ENCODE data around the gene TBXT. TPM values are rescaled to one million over a fixed set of nuclear protein-coding genes. Genes with fewer than 3 reads are reported as not detected.

The TBXT gene
- total RNA-seq, 3 donors from 2014 or later, result not detected

- Histone ChIP-seq H3K4me3 (no peak overlapping the region), H3K9me3 (no peaks in the 10 kb centered on the region), H3K36me3 (ENCODE audit: low read depth) (no peaks in the 10 kb centered on the region), H3K4me1 (ENCODE audit: low read depth) (no peaks in the 10 kb centered on the region)
- TF ChIP-seq, protein P1, sequence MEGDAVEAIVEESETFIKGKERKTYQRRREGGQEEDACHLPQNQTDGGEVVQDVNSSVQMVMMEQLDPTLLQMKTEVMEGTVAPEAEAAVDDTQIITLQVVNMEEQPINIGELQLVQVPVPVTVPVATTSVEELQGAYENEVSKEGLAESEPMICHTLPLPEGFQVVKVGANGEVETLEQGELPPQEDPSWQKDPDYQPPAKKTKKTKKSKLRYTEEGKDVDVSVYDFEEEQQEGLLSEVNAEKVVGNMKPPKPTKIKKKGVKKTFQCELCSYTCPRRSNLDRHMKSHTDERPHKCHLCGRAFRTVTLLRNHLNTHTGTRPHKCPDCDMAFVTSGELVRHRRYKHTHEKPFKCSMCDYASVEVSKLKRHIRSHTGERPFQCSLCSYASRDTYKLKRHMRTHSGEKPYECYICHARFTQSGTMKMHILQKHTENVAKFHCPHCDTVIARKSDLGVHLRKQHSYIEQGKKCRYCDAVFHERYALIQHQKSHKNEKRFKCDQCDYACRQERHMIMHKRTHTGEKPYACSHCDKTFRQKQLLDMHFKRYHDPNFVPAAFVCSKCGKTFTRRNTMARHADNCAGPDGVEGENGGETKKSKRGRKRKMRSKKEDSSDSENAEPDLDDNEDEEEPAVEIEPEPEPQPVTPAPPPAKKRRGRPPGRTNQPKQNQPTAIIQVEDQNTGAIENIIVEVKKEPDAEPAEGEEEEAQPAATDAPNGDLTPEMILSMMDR (IDR thresholded peaks at IDR 0.05), result no peak
- no peak for ATAC-seq
- intact Hi-C loops (cut with DNase I, micrococcal nuclease), result no loop called here
- DNase-seq, result no peak
Observed at GRCh38 chr6:166195860-166196238, 28.2 kb upstream of the TBXT start.

- no peaks in the 10 kb centered on the region for H3K9me3 ChIP-seq
- no peaks in the 10 kb centered on the region for H3K36me3 ChIP-seq (ENCODE audit: low read depth)
- no peak for DNase-seq
- ATAC-seq, result peak; percentile 54
- H3K4me1 ChIP-seq (ENCODE audit: low read depth), result no peaks in the 10 kb centered on the region
- intact Hi-C loops (cut with DNase I, micrococcal nuclease), result no loop called here
- TF ChIP-seq, protein P1 (IDR thresholded peaks at IDR 0.05), result no peak
- H3K4me3 ChIP-seq, result no peak overlapping the region
Observed at GRCh38 chr6:166194914-166195859, 27.5 kb upstream of the TBXT start.

DNA sequence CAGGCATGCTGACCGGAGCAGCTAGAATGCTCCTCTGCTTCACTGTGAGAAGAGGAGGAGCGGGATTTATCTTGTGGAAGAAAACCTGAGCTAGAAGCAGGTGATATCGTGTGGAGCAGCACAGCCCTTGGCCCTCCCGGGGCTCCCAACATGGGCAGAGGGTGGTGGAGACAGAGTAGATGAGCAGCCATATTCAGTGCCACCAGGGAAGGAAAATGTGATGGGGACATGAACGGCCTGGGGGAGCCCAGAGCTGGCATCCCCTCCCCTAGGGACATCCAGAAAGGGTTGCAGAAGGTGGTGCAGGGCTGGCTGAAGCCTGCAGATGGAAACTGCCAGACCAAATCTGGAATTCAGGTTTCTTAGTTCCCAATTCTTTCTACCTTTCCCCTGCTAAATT, 24.9 kb upstream of the TBXT start:
- intact Hi-C loops (cut with DNase I, micrococcal nuclease), result no loop called here
- DNase-seq, result no peak
- TF ChIP-seq, protein P1 (IDR thresholded peaks at IDR 0.05), result no peak
- Histone ChIP-seq H3K36me3 (ENCODE audit: low read depth) (no peaks in the 10 kb centered on the region), H3K4me1 (ENCODE audit: low read depth) (no peaks in the 10 kb centered on the region), H3K9me3 (no peaks in the 10 kb centered on the region), H3K4me3 (no peak overlapping the region)
- ATAC-seq, result no peak

GRCh38 chr6:166192136-166192535, 24.5 kb upstream of the TBXT start:
- Histone ChIP-seq H3K9me3 (no peaks in the 10 kb centered on the region), H3K4me3 (no peak overlapping the region), H3K36me3 (ENCODE audit: low read depth) (no peaks in the 10 kb centered on the region), H3K4me1 (ENCODE audit: low read depth) (no peaks in the 10 kb centered on the region)
- no peak for DNase-seq
- intact Hi-C loops (cut with DNase I, micrococcal nuclease), result no loop called here
- no peak for ATAC-seq
- TF ChIP-seq, protein P1 (IDR thresholded peaks at IDR 0.05), result no peak

DNA sequence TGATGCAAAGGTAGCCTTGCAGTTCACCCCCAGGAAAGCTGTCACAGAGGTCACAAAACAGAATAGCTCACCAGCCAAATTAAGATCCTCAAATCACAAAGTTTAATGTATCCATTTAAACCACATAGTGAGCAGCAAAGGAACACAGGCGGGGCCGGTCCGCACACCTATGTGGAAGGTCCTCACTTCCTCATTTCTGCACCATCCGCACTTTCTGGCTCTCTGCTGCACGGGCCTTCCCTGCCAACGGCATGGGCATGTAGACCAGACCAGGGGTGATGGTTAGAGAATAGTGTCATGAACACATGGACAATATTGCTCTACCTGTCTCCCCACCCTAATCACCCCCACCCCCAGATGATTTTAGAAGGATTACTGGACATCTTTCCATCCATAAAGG, 12.1 kb upstream of the TBXT start:
- H3K9me3 ChIP-seq, result no peaks in the 10 kb centered on the region
- DNase-seq (no peak), ATAC-seq (no peak)

More for the DNA sequence above, 12.1 kb upstream of the TBXT start:
- intact Hi-C loops (cut with DNase I, micrococcal nuclease), result no loop called here
- no peaks in the 10 kb centered on the region for H3K36me3 ChIP-seq (ENCODE audit: low read depth)
- H3K4me3 ChIP-seq, result no peak overlapping the region
- H3K4me1 ChIP-seq (ENCODE audit: low read depth), result no peaks in the 10 kb centered on the region
- TF ChIP-seq, protein P1 (IDR thresholded peaks at IDR 0.05), result no peak
